IPS-20b (cell line): Measurements from ENCODE around the gene SHISA3.

Experiments used
- H3K27ac ChIP-seq: one replicate; pipeline ENCODE4 v1.5.1; 2013; ENCODE audit warnings: low read length
- H3K27me3 ChIP-seq: 2 replicates; pipeline ENCODE4 v1.6.1; 2013; ENCODE audit warnings: mild to moderate bottlenecking, low read length, inconsistent platforms; ENCODE audit not compliant: insufficient read depth
- H3K36me3 ChIP-seq: 2 replicates; pipeline ENCODE4 v1.6.1; 2013; ENCODE audit warnings: low read depth, mild to moderate bottlenecking, inconsistent platforms, low read length, moderate library complexity; ENCODE audit not compliant: insufficient read depth
- H3K4me1 ChIP-seq: 2 replicates; pipeline ENCODE4 v1.6.1; 2013; ENCODE audit warnings: mild to moderate bottlenecking, control low read depth, inconsistent platforms, low read length, moderate library complexity; ENCODE audit not compliant: insufficient read depth
- H3K4me3 ChIP-seq: 2 replicates; pipeline ENCODE4 v1.5.1; 2013; ENCODE audit warnings: mild to moderate bottlenecking, low read length, inconsistent platforms
- H3K9ac ChIP-seq: 2 replicates; pipeline ENCODE4 v1.6.1; 2013; ENCODE audit warnings: low read depth, mild to moderate bottlenecking, inconsistent platforms, low read length, moderate library complexity
- H3K9me3 ChIP-seq: 2 replicates; pipeline ENCODE4 v1.6.1; 2013; ENCODE audit warnings: mild to moderate bottlenecking, low read depth, low read length, inconsistent platforms; ENCODE audit not compliant: insufficient read depth

Gene SHISA3

DNA sequence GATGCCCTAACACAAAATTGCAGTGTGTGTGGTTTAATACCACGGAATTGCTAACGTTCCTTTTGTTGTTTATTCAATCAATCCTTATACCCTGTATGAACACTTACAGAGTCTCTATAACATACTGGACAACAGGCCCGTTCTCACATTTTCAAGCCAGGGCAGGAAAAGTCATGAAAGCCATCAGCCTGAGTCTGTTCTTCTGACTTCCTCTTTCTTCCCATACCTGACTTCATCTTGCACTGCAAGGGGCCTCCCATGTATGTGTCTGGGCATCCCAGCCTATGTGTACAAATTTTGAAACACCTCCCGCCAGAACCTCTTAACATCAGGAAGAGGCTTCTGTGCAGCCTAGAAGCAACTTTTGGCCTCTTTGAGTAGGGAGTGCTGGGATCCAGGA is 4.9 kb upstream of the SHISA3 start:
- Histone ChIP-seq H3K9ac (no peak overlapping the region), H3K27ac (no peak overlapping the region)

DNA sequence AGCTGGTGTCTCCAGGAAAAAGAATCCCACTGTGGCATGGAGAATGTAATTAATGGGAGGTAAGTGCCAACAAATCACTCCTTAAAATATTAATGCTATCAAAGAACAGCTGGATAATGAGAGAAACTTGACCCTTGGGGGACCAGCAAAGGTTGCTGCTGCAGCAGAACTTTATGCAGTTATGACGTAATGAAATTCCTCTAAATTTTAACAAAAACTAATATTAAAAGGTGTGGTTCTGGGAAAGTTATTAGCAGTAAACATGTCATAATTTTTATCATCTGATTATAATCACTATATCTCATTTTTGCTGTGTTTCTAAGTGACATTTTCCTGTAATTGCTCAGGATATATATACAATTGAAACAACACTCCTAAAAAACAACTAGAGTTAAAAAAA is 1.7 kb upstream of the SHISA3 start:
- Histone ChIP-seq H3K27me3 (peaks cover 63% of the 10 kb centered on the region), H3K27ac (no peak overlapping the region), H3K4me3 (no peak overlapping the region), H3K4me1 (peaks cover 18% of the 10 kb centered on the region; the same call in 1 of the 2 replicates), H3K9ac (no peak overlapping the region), H3K36me3 (no peaks in the 10 kb centered on the region), H3K9me3 (no peaks in the 10 kb centered on the region)

More for the DNA sequence above, 4.9 kb upstream of the SHISA3 start:
- H3K4me1 ChIP-seq, result peaks cover 13% of the 10 kb centered on the region; the same call in 1 of the 2 replicates
- peaks cover 32% of the 10 kb centered on the region for H3K27me3 ChIP-seq
- H3K36me3 ChIP-seq, result no peaks in the 10 kb centered on the region
- H3K9me3 ChIP-seq, result no peaks in the 10 kb centered on the region
- H3K4me3 ChIP-seq, result no peak overlapping the region

DNA sequence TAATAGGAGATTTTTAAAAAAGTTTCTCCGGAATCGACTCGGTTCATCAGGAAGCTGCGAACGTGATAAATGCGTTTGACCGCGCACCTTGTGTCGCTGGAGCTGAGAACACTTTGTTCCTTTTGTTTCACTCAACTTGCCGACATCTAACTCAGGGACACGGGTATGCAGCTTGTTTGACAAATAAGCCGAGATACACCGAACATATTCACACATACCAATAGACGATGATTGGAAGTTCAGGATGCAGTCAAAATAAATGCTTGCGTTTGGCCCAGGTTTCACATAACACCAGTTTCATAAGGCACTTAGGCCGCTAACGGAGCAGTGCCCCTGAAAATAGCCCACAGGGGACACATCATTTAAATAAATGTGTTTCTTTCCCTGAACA is 932 bp upstream of the SHISA3 start:
- H3K36me3 ChIP-seq, result no peaks in the 10 kb centered on the region
- H3K9ac ChIP-seq, result no peak overlapping the region; the same call in 1 of the 2 replicates
- H3K9me3 ChIP-seq, result no peaks in the 10 kb centered on the region
- peaks cover 71% of the 10 kb centered on the region for H3K27me3 ChIP-seq
- H3K27ac ChIP-seq, result no peak overlapping the region
- H3K4me1 ChIP-seq, result peaks cover 13% of the 10 kb centered on the region; the same call in 1 of the 2 replicates
- peak overlapping the region; percentile 73 for H3K4me3 ChIP-seq

DNA sequence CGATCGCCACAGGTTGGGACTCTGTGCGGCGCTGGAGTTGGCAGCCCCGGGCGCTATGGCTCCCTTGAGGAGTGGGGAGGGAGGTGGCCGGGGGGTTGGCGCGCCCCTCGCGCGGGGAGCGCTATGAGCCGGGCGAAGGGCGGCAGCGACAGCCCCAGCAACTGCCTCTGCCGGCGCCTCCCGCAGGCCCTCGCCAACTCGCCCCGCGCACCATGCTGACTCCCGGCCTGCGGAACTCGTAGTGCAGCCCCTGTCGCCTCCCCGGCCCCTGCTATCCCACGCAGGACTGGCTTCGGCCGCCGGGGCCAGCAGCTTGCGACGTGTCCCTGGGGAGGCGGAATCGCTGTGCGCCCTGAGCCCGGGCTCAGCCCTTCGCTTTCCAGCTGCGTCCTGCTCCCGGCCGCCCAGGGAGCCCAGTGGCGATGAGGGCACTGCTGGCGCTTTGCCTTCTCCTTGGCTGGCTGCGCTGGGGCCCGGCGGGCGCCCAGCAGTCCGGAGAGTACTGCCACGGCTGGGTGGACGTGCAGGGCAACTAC is 415 bp downstream of the SHISA3 start:
- no peaks in the 10 kb centered on the region for H3K9me3 ChIP-seq
- no peak overlapping the region; the same call in 1 of the 2 replicates for H3K9ac ChIP-seq
- no peaks in the 10 kb centered on the region for H3K36me3 ChIP-seq
- H3K4me3 ChIP-seq, result peak overlapping the region; percentile 73
- peaks cover 79% of the 10 kb centered on the region for H3K27me3 ChIP-seq
- no peak overlapping the region for H3K27ac ChIP-seq
- peaks cover 13% of the 10 kb centered on the region; the same call in 1 of the 2 replicates for H3K4me1 ChIP-seq

DNA sequence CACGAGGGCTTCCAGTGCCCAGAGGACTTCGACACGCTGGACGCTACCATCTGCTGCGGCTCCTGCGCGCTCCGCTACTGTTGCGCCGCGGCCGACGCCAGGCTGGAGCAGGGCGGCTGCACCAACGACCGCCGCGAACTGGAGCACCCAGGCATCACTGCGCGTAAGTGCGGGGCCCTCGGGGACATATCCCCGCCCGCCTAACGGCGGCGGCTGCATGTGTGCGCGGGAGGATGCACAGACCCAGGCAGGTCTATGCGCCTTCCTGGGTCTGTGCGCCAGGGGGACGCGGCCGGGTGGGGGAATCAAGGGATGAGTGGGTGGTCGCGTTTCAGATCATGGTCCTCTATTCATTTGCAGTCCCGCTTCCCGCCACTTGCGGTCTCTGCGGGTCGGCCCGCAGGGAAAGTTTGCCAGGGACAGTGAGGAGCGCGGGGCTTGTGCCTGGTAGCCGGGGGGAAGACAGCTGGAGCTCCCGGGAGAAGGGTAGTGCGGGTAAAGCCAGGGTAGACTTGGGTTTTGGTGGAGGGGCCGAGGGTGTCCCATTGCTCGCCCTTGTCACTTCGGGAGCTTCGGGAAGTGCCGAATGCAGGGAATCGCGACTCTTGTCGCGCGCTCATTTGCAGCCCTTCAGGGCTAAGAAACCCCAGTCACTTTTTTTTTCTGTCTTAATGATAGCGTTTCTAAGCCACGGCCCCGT is 1.0 kb downstream of the SHISA3 start:
- H3K9ac ChIP-seq, result no peak overlapping the region; the same call in 1 of the 2 replicates
- H3K27me3 ChIP-seq, result peaks cover 79% of the 10 kb centered on the region

DNA sequence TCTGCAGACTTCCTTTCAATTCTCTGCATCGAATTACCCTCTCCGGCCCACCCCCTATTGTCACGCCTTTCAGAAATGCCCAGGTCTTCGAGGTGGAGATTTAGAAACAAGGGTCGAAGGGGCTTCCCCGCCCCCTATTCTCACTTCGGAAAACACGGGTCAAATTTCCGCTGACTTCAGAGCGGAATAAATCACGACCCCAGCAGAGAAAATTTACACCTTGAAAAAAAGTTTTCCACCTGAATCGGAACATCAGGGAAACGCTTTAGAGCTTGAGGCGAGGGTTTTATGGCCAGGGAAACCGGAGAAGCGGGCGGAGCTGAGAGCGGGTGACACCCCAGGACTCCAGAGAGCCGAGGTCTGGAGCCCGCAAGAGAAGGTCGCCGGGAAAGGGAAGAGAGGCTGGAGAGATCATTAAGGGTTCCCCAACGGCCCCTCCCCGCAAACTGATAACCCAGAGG is 1.6 kb downstream of the SHISA3 start:
- no peak overlapping the region for H3K27ac ChIP-seq
- peak overlapping the region; percentile 19; the same call in 1 of the 2 replicates for H3K9ac ChIP-seq
- H3K27me3 ChIP-seq, result peaks cover 79% of the 10 kb centered on the region
- peak overlapping the region; percentile 73 for H3K4me3 ChIP-seq
- peaks cover 13% of the 10 kb centered on the region; the same call in 1 of the 2 replicates for H3K4me1 ChIP-seq
- no peaks in the 10 kb centered on the region for H3K9me3 ChIP-seq
- H3K36me3 ChIP-seq, result no peaks in the 10 kb centered on the region

More for the DNA sequence above, 1.0 kb downstream of the SHISA3 start:
- Histone ChIP-seq H3K27ac (no peak overlapping the region), H3K36me3 (no peaks in the 10 kb centered on the region), H3K4me1 (peaks cover 13% of the 10 kb centered on the region; the same call in 1 of the 2 replicates), H3K4me3 (peak overlapping the region; percentile 73), H3K9me3 (no peaks in the 10 kb centered on the region)

DNA sequence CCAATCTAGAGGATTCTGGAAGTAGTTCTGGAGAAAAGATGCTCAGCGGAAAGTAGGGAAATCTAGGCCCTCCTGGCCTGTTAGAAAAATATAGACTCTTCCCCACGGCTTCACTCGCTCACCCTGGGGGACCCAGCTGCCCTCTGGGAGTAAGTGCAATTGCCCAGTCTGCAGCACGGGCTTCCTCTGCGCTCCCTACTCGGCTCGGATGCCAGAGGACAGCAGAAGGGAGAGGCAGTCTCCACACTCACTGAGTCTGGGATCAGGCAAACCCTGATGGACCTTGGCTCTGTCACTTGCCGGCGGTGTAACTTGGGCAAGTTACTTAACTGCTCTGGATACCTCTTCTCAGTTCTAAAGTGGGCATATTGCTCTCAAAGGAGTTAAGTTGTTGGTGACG is 2.1 kb downstream of the SHISA3 start:
- peaks cover 78% of the 10 kb centered on the region for H3K27me3 ChIP-seq

DNA sequence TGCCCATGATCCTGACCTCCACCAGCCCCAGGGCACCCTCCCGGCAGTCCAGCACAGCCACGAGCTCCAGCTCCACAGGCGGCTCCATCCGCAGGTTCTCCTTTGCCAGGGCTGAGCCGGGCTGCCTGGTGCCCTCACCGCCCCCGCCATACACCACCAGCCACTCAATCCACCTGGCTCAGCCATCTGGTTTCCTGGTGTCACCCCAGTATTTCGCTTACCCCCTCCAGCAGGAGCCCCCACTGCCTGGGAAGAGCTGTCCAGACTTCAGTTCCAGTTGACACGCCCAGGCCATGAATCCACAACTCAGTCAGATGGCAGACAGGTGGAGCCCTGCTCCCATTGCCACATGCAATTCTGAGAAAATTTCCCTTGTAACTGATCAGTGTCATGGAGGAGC is 3.9 kb downstream of the SHISA3 start:
- H3K4me3 ChIP-seq, result no peak overlapping the region
- H3K4me1 ChIP-seq, result peaks cover 13% of the 10 kb centered on the region; the same call in 1 of the 2 replicates
- H3K9ac ChIP-seq, result no peak overlapping the region
- H3K9me3 ChIP-seq, result no peaks in the 10 kb centered on the region
- H3K27ac ChIP-seq, result no peak overlapping the region
- H3K27me3 ChIP-seq, result peaks cover 60% of the 10 kb centered on the region
- no peaks in the 10 kb centered on the region for H3K36me3 ChIP-seq

More for the DNA sequence above, 2.1 kb downstream of the SHISA3 start:
- no peaks in the 10 kb centered on the region for H3K9me3 ChIP-seq
- H3K4me1 ChIP-seq, result peaks cover 13% of the 10 kb centered on the region; the same call in 1 of the 2 replicates
- H3K4me3 ChIP-seq, result peak overlapping the region; percentile 73
- no peak overlapping the region for H3K27ac ChIP-seq
- 0 out of 2 replicates have a peak overlapping the region, but pooled peaks have one; percentile 19 for H3K9ac ChIP-seq
- H3K36me3 ChIP-seq, result no peaks in the 10 kb centered on the region

DNA sequence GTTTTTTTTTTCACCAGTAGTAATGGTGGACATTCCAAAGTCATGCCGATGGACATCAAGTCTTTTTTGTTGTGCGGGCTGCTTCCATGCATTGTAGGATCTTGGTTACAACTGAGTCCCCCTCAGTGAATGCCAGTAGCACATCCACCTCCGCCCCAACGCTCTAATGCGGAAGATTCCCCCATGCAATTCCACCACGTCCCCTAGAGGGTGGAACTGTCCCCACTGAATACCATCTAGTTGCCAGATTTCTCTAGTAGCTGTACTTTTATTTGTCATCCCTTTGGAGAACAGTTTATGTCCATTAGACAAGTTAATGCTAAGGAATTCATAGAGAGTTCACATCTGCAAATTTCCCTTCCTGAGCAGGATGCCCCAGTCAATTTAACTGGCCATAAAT is 6.7 kb downstream of the SHISA3 start:
- Histone ChIP-seq H3K4me3 (no peak overlapping the region), H3K36me3 (no peaks in the 10 kb centered on the region), H3K9me3 (no peaks in the 10 kb centered on the region), H3K27me3 (peaks cover 32% of the 10 kb centered on the region), H3K27ac (no peak overlapping the region), H3K4me1 (peaks cover 9% of the 10 kb centered on the region; the same call in 1 of the 2 replicates), H3K9ac (no peak overlapping the region)

DNA sequence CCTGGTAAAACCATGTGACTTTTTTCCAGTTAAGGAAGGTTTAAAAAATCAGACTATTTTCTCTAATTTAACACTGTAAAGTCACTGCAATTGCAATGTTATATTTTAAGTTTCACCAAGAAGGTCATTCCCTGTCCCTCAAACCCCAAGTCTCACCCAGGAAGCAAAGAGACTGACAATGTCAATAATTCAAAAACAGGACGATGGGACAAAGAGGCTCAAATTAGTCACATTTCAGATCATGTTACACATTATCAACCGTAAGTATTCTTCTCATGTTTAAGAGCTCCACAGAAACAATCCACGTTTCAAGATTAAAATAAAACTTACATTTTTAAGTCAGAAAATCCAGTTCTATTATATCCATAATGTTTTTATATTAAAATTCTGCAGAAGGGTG is 13.2 kb downstream of the SHISA3 start:
- Histone ChIP-seq H3K9ac (no peak overlapping the region), H3K9me3 (no peaks in the 10 kb centered on the region), H3K27me3 (no peaks in the 10 kb centered on the region; the same call in 1 of the 2 replicates), H3K36me3 (no peaks in the 10 kb centered on the region), H3K4me3 (no peak overlapping the region), H3K27ac (no peak overlapping the region), H3K4me1 (peaks cover 9% of the 10 kb centered on the region)

DNA sequence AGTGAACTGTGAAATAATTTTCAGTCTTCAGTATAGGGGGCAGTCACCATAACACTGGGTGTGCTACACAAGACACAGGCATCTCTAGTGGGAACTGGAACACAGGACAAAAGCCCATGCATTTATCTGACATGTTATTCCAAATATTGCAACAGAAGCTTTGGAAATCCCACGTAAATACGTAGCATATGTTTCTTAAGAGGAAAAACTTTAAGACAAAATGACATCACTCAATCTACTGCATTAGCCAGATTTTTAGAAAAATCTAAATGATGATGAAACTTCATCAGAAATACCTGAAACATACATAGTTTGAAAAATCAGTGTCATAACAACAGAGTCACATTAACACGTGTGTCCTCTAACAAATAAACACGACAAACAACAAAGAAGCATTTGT is 14.5 kb downstream of the SHISA3 start:
- Histone ChIP-seq H3K27ac (no peak overlapping the region), H3K9me3 (no peaks in the 10 kb centered on the region), H3K27me3 (no peaks in the 10 kb centered on the region; the same call in 1 of the 2 replicates), H3K36me3 (no peaks in the 10 kb centered on the region), H3K4me1 (peaks cover 9% of the 10 kb centered on the region), H3K9ac (no peak overlapping the region), H3K4me3 (no peak overlapping the region)

DNA sequence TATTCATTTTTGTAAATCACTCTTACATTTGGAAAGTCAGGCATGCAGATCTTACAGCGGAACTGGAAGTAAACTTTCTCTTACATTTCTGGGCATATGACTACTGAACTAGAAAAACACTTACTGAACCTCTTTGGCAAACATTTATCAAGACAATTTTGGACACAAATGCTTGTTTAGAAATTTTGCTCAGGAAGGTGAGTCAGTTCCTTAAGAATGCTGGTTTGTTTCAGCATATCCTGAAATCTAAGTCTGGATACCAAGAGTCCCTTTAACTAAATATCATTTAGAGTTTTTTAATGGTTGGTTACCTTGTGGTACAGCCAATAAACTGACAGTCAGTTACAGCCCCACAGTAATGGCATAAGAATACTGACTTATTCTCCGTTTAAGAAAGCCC is 15.0 kb downstream of the SHISA3 start:
- H3K9ac ChIP-seq, result no peak overlapping the region
- no peak overlapping the region for H3K27ac ChIP-seq
- H3K27me3 ChIP-seq, result no peaks in the 10 kb centered on the region; the same call in 1 of the 2 replicates
- H3K4me1 ChIP-seq, result peaks cover 9% of the 10 kb centered on the region
- no peaks in the 10 kb centered on the region for H3K36me3 ChIP-seq
- H3K4me3 ChIP-seq, result no peak overlapping the region
- H3K9me3 ChIP-seq, result no peaks in the 10 kb centered on the region
